Epithelial cell of prostate (primary cell): ENCODE measurements around the gene SUSD1.
"Not testable (repeated sequence)": the region's sequence is repeated elsewhere in the genome, so short reads cannot be mapped to it uniquely, and the experiment has no call there.

Source experiments
- DNase-seq: peaks from one replicate; pipeline ENCODE4 v3.0.0-alpha.2; 2011; ENCODE audit warnings: low read depth, low spot score
- H3K27ac ChIP-seq: fragments of 450-650 bp; 2 replicates; pipeline ENCODE4 v1.5.1; 2017; ENCODE audit warnings: mild to moderate bottlenecking

SUSD1 gene

DNA sequence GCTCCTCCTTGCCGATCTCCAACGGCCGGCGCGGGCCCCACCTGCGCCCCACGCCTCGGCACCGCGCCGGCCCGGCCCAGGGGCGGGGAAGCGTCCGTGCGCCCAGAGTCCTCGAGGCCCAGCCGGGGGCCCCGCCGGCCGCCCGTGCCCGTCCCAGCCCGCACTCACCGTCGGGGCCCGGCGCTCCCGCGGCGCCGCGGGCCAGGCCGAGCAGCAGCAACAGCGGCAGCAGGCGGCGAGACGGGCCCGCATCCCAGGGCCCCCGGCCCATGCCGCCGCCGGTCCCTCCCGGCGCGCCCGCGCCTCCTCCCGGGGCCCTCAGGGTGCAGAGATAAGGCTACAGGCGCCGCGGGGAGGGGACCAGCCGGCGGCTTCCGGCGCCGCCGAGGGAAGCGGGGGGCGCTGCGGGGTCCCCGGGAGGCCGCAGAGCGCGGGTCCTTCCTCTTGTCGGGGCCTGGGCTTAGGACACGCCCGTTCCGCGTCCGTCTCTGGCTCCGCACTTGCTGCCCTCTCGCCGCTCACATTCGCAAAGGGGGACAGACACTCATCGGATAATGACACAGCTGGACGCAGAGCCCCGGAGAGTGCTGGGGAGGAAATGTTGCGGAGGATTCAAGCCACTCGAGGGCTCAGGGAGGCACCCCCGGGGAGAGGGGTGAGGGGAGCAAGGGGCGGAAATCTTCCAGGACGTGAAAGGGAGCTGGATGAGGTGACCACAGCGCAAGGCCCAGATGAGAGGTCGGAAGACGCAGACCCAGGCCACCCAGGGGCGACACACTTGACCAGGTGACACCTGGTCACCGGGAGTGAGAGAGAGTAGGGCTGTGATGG is at the start of gene SUSD1:
SUSD1 (minus strand) TSS at position 333 of the 831 bp plus-strand sequence; CDS start at position 271, 62 bp downstream.
- no peak for DNase-seq
- peak within 1 kb of the TSS; percentile 80 for H3K27ac ChIP-seq

DNA sequence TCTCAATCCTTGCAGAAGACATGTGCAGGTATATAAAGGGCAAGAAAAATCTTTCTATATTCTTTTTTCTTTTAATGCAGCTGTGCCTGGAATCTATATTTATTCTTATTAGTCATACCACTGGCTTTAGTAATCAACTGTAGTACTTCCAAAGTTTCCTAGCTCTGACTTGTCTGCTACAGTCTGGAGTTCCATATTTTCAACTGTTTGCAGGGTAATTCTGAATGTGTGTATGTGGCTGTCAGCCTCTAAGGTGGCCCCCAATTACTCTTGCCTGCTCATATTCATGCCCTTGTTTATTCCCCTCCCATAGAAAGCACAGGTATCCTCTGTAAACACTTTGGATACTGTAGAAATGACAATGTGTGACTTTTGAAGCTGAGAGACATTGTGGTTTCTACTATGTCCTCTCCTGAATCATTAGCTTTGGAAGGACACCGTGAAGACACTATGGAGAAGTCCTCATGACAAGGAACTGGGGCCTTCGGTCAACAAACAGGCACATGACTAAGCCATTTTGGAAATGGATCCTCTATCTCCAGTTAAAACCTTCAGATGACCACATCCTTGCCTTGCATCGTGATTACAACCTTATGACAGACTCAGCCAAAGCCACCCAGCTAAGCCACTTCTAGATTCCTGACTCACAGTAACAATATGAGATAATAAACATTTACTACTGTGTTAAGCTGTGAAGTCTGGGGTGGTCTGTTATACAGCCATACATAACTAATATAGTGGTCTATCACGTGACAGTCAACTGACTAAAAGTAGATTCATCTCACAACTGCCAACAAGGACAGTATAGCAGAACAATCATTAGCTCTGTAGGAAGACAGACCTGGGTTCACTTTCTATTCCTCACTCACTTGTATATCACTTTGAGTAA is 49.5 kb upstream of the SUSD1 start:
- no peak for DNase-seq
- H3K27ac ChIP-seq: peak overlapping the region; percentile 57

DNA sequence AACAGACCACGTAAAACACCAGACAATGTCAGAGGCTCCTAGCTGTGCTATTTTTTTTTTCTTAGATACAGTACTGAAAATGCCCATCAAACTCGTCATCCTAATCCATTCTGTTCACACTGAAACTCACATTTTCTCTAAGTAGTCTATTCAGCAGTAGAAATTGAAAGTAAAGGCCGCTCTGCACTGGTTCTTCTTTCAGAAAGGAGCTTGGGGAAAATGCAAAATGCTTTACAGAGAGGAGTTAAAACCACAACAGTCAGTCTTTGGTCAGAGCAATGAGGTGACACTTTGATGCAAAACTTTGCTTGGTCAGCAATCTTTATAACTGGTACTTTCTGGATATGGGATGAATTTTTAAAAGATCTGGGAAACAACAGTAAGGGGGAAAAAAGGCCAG is 43.8 kb upstream of the SUSD1 start:
- DNase-seq: no peak
- no peak overlapping the region for H3K27ac ChIP-seq

DNA sequence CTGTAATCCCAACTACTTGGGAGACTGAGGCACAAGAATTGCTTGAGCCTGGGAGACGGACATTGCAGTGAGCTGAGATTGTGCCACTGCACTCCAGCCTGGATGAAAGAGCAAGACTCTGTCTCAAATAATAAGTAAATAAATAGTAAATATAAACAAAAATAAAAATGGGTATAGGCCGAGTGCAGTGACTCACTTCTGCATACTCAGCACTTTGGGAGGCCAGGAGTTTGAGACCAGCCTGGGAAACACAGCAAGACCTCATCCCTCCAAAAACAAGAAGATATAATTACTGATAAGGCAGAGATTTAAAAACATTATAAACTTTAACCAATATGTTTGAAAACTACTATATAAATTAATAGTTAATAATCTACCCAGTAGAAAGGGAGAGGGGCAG is 37.8 kb upstream of the SUSD1 start:
- no peak for DNase-seq
- H3K27ac ChIP-seq: no peak overlapping the region

DNA sequence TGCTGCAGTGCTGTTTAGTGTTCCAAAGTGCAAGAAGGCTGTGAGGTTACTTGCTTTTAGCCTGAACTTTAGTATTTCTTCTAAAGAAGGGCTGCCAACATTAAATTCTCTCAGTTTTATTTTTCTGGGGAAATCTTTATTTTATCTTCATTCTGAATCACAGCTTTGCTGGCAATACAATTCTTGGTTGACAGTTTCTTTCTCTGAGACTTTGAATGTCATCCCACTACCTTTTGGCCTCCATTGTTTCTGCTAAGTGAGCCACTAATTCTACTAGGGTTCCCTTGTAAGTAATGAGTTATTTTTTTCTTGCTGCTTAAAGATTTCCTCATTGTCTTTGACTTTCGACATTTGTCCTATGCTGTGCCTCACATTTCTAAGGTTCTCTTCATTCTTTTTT is 32.4 kb upstream of the SUSD1 start:
- H3K27ac ChIP-seq: no peak overlapping the region

DNA sequence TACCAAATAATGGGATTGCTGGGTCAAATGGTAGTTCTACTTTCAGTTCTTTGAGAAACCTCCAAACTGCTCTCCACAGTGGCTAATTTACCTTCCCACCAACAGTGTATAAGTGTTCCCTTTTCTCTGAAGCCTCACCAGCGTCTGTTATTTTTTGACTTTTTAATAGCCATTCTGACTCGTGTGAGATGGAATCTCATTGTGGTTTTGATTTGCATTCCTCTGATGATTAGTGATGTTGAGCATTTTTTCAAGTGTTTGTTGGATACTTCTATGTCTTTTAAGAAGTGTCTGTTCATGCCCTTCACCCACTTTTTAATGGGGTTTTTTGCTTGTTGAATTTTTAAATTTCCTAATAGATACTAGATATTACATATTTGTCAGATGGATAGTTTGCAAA is 28.4 kb upstream of the SUSD1 start:
- H3K27ac ChIP-seq: peak overlapping the region; percentile 21
- DNase-seq: no peak

More for the DNA sequence above, 32.4 kb upstream of the SUSD1 start:
- no peak for DNase-seq

DNA sequence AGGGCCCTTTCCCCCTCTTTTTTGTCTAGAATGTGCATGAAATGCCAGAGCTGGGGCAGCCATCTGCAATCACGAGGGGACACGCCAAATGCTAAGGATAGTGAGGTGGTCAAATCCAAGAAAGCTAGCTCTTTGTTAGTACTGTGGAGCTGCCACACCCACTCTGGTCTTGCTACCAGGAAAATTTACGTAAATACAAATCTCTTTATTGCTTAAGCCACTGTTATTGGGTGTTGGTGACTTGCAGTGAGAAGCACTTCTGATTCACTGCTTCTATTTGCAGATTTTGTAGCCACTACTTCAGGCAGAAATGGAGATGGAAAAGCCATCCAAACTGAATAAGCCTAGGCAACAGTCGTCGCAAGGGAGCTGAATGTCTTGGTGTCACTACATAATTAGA is 25.6 kb upstream of the SUSD1 start:
- H3K27ac ChIP-seq: no peak overlapping the region
- no peak for DNase-seq

DNA sequence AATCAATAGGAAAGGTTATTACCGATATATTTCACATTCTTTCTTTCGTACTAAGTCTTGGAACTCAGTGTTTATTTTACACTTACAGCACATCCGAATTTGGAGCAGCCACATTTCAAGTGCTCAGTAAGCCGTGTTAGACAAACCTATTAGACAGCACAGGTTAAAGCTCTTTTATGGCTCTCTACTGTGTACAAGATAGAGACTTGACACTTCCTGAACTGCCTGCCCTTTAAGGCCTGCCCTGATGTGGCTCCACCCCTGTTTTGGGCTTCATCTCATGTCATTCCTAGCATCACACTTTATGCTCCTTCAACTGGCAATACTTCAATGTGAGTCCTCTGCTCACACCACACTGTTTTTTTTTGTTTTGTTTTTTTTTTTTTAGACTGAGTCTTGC is 23.5 kb upstream of the SUSD1 start:
- no peak for DNase-seq
- no peak overlapping the region for H3K27ac ChIP-seq

DNA sequence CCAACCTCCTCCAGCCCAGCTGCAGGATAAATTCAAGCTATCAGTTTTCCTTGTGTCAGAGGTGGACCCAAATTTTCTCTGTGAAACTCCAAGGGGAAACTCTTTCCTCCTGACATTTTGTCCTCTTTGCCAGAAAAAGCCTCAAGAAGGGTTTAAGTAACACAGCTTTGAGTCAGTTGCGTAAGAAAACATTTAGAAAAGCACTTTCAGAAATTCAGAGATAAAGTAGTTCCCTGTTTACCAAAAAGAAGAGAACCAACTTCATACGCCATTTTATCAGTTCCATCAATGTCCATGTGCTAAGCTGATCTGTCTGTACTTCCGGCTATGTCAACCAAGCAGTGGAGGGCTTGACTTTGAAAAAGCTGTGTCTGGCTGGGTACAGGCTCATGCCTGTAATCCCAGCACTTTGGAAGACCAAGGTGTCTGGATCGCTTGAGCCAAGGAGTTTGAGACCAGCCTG is 19.9 kb upstream of the SUSD1 start:
- DNase-seq: no peak
- H3K27ac ChIP-seq: no peak overlapping the region

DNA sequence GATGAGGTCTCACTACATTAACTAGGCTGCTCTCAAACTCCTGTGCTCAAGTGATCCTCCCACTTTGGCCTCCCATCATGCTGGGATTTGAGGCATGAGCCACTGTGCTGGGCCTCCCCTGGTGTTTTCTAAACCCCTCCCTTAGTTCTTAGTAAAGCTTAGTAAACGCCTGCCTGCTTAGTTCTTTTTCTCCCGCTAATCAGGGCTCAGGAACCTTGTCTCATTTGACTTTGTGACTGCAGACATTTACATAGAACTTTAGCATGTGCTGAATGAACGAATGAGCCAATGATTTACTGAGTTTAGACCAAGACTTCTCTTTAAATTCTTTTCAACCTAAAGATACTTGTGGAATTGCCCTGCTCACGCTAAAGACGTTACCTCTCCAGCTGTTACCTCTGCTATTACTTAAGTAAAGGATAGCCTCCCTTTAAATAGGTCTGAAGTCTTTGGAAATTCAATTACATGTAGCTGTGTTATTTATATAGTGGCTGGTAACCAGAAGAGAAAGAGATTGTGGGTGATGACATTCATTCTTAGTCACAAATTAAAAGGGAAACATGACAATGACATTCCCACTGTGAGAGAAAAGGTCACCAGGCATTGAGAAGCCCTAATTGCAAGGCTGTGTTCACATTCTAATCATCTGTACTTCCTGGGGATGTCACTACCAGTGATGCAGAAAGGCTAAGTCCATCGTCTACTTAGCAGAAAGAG is 18.6 kb upstream of the SUSD1 start:
- DNase-seq: no peak
- H3K27ac ChIP-seq: no peak overlapping the region

DNA sequence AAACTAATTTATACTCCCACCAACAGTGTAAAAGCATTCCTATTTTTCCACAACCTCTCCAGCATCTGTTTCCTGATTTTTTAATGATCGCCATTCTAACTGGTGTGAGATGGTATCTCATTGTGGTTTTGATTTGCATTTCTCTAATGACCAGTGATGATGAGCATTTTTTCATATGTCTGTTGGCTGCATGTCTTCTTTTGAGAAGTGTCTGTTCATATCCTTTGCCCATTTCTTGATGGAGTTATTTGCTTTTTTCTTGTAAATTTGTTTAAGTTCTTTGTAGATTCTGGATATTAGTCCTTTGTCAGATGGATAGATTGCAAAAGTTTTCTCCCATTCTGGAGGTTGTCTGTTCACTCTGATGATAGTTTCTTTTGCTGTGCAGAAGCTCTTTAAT is 15.2 kb upstream of the SUSD1 start:
- not testable (repeated sequence) for H3K27ac ChIP-seq, DNase-seq

DNA sequence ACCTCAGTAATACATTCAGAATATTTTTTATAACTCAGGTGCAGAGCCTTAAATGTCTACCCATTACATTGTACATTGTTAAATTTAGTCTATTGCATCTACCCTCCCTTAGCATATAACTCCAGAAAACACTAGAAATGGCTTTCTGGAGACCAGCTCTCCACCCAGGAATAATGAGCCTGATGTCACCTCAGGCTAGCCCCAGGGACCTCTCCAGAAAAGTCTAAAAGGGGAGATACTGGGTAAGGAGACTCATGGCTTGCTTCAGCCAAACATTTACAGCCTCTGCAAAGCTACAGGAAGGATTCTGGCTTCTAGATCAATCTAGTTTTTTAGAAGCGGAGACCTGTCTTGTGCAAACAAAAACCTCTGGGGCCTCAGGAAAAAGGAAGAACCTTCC is 13.8 kb upstream of the SUSD1 start:
- DNase-seq: no peak
- H3K27ac ChIP-seq: no peak overlapping the region

DNA sequence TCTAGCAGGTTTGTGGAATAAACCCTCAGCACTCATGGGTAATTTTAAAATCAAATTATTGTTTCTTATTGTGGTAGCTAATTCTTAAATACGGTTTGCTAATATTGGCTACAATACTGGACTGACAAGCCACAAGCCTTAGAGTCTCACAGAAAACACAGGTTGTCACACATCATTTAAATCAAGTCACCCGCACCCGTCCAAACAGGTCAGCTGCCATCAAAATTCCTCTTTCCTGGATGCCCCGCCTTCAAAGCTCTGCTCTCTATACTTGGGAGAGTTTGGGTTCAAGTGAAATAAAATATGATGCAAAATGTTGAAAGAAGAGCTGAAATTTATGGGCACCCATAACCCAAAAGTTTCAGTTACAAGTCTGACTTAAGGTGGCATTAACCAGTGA is 12.3 kb upstream of the SUSD1 start:
- H3K27ac ChIP-seq: peak overlapping the region; percentile 44
- no peak for DNase-seq

DNA sequence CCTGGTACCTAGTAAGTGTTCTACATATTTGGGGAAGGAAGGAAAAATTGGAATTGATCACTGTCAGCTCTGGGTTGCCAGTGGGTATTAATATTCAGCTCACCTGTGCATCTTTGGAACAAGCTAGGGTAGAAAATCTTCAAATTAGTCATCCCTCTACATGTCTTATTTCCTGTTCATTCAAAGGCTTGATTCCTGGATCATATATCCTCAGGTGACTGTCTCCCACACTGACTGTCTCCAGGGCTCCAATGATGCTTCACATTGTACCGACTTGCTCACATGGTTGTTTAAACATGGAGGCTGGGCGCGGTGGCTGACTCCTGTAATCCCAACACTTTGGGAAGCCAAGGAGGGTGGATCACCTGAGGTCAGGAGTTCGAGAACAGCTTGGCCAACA is 11.6 kb upstream of the SUSD1 start:
- DNase-seq: no peak

DNA sequence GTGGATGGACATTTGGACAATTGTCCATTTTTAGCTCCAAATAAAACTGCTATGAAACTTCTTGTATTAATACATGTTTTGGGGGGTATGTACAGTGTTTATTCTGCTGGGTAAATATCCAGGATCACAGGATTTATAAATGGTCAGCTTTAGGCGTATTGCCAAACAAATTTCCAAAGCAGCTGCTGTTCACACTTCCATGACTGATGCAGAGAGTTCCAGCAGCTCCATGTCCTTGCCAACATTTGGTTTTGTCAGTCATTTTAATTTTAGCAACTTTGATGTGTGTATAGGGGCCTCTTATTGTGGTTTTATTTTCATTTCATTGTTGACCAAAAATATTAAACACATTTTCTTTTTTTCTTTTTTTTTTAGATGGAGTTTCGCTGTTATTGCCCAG is 9.8 kb upstream of the SUSD1 start:
- no peak overlapping the region for H3K27ac ChIP-seq
- no peak for DNase-seq

More for the DNA sequence above, 11.6 kb upstream of the SUSD1 start:
- peak overlapping the region; percentile 44 for H3K27ac ChIP-seq

DNA sequence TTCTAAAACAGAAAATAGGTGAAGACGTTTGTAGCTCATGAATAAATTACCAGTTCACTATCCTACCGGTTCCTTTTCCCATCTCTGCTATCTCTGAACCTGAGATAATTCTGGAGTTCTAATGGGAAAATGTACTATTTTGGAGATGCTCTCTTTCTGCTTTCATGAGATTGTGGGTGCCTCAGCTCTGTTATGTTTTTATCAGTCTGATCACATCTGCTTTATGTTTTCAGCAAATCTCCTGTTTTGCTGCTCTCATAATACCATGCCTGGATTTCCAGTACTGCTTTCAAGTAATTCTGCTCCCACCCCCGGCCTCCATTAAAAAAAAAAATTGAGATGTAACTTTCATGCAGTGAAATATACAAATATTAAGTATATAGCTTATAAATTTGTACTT is 9.1 kb upstream of the SUSD1 start:
- no peak for DNase-seq
- H3K27ac ChIP-seq: no peak overlapping the region

DNA sequence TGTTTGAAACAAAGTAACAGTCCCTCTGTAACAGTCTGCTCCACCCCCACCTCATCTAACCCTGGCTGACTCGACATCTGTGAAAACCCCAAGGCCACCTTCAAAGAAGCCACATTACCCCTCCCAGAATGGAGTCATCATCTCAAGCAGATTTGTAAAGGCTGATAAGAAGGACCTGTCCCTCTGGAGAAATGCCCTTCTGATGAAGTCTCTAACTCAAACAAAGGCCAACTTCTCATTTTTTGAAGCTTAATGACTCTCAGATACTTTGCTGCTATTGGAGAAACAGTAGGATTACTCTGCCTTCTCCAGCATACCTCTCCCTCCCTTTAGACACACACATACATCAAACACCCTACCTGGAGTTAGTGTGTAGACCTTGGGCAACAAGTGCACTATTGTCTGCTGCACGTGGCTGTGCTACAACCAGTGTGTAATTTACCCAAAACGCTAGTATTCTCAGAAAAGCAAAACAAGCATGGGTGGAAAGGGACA is 5.3 kb upstream of the SUSD1 start:
- H3K27ac ChIP-seq: no peak overlapping the region
- DNase-seq: no peak

DNA sequence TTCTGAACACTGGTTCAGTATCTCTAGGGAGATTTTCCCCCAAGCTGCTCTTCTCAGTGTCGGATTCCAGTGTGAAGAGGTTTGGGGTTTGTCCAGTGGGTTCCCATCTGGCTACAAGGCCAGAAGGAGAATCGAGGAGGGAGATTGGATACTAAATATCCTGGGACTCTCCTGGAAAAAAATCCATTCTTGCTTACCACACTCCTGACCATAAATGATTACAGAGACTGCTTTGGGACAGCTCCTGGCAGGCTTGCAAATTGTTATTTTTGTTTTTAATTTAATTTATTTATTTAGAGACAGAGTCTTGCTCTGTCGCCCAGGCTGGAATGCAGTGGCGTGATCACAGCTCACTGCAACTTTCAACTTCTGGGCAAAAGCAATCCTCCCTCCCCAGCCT is 4.7 kb upstream of the SUSD1 start:
- H3K27ac ChIP-seq: no peak overlapping the region
- DNase-seq: no peak

DNA sequence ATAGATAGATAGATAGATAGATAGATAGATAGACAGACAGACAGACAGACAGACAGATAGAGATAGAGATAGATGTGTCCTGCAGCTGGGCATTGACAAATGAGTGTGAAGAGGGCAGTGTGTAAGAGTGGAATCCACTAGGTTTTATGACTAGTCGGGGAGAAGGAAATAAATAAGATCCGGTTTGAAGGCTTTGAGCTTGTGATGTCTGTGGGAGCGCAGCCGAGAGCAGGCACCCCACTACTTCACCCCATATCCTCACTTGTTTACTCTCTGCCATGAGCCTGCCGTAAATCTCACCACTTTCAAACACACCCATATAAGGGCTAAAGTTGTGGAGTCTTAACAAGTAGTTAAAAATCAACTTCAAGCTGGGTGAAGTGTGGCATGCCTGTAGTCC is 1.4 kb upstream of the SUSD1 start:
- H3K27ac ChIP-seq: no peak overlapping the region

DNA sequence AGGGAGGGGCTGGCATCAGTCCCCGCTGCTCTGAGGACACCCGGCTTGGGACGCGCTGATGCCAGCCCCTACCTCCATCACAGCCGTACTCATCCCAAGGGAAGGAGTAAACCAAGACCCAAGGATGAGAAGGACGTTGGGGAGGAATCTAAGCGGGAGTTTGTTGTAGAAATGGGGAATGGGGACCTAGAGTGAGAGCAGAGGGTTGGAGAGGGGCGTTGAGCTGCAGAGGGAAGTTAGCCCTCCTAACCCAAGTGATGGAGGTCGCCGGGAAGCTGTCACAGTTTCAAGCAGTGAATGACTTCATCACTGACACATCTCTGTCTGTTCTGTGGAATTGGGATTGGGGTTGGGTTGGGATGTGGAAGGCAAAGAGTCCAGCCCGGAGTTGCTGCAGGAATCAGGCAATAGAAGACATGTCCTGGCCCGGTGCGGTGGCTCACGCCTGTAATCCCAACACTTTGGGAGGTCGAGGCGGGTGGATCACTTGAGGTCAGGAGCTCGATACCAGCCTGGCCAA is 759 bp upstream of the SUSD1 start:
- DNase-seq: no peak
- peak overlapping the region; percentile 80 for H3K27ac ChIP-seq

More for the DNA sequence above, 1.4 kb upstream of the SUSD1 start:
- DNase-seq: no peak
